LNCAP (cell line): ENCODE data around the gene OPN4.

Experiments
- TF ChIP-seq, protein P1 (sequence below): fragments of 450-650 bp; IDR thresholded peaks from 2 replicates; pipeline ENCODE4 v1.5.1; 2017; ENCODE audit warnings: mild to moderate bottlenecking

OPN4 gene

DNA sequence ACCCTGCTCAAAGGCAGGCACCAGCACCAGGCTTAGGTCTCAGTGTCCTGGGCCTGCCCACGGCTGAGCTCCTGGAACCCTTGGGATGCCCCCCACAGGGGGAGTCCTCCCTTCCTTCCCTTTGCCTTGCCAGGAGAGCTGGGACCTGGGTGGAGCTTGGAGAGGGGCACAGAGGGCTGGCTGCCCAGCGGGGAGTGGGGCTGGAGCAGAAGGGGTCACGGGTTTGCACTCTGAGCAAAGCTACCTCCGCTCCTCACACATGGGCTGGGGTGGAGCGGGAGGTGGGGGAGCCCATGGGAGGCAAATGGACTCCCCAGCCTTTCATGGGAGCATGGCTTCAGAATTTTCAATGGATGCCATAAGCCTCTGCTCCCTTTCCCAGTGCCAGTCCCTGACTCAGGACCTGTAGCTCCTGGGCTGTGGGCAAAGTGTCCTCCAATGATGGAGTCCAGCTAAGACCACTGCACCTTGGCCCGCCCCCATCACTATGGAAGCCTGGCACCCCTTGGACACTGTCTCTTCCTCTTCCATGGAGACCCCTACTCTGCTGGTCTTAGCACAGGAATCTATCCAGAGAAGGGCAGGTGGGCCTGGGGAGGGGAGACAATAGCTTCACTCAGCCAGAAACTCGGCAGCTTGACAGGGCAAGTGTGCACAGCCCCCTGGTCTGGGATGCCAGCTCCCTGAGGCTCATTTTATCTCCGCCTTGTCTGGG, 53.9 kb downstream of the OPN4 start:
- TF ChIP-seq, protein P1, sequence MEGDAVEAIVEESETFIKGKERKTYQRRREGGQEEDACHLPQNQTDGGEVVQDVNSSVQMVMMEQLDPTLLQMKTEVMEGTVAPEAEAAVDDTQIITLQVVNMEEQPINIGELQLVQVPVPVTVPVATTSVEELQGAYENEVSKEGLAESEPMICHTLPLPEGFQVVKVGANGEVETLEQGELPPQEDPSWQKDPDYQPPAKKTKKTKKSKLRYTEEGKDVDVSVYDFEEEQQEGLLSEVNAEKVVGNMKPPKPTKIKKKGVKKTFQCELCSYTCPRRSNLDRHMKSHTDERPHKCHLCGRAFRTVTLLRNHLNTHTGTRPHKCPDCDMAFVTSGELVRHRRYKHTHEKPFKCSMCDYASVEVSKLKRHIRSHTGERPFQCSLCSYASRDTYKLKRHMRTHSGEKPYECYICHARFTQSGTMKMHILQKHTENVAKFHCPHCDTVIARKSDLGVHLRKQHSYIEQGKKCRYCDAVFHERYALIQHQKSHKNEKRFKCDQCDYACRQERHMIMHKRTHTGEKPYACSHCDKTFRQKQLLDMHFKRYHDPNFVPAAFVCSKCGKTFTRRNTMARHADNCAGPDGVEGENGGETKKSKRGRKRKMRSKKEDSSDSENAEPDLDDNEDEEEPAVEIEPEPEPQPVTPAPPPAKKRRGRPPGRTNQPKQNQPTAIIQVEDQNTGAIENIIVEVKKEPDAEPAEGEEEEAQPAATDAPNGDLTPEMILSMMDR, result no peak

DNA sequence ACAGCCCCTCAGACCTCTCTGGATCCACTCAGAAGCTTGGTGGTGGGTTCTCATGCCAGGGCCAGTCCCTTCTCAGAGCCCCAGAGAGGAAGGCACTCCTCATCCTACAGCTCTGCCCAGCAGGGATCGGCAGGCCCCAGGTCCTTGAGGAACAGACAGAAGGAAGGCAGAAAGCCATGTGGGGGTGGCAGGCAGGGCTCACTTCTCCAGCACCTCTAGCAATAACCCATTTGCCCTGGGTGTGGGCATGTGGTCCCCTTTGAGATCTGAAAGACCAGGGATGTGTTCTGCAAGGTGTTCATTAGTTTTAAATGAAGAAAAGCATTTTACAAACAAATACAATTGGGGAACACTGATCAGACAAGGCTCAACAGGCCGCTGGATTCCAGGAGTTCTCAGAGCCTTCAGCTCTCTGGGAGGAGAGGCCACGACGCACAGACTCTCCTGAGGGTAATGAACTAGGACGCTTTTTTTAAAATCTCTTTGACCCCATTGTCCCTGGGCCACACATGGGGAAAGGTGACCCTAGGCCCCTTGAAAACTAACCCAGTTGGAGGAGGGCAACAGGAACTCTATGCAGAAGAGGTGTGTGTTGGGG, 54.5 kb downstream of the OPN4 start:
- TF ChIP-seq, protein P1, result no peak

DNA sequence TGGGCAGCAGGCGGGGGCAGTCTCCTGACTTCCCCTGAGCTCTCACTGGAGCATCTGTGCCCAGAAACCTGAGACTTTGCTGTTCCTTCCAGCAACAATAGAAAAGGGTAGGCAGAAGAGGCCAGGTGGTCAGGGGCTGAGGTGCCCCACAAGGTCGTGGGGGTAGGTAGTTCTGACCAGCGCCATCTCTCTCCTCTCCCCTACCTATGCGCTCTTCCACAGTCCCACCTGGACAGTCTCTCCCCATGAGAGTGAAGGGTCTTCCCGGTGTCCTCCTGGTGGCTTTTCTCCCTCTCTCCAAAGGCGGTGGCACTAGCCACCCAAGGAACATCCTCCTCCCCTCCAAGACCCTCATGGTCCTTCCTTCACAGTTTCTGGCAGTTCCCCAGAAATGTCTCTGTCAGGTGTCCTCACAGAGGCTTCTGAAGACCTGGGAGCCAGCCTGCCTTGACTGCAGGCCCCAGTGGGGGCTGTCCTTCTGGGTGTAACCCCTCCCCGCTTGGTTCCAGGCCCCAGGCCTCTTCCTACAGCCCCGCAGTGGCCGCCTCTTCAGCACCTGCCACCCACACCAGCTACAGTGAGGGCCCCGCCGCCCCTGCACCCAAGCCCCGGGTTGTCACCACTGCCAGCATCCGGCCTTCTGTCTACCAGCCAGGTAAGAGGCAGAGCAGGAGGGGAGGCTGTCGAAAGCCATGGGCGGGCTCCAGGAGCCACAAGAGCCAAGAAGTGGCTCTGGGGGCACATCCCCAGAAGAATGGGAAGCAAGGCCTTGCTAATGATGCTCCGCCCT, 55.2 kb downstream of the OPN4 start:
- TF ChIP-seq, protein P1, result no peak

DNA sequence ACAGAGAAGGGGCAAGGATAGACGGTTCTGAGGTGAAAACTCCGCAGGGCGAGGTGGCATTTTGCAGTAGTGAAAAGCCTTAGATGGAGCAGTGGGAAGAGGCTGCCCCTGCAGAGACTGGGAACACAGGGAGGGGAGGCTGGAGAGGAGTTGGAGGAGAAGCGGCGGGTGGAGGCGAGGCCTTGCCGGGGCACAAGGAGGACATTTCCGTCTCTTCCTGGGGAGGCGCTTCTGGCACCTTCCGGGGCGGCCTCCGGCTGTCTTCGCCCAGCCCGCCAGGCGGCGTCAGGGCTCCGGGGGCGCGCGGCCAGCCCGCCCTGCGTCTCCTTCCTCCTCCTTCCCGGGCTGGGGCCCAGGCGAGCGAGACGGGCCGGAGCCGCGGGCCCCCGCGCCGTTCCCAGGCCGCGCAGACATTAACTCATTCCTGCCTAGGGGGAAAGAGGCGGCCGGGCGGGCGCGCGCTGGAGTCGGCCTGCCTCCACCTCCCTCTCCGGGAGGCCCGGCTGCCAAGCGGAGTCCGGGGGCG, 56.7 kb downstream of the OPN4 start:
- TF ChIP-seq, protein P1, result peak; percentile 57

DNA sequence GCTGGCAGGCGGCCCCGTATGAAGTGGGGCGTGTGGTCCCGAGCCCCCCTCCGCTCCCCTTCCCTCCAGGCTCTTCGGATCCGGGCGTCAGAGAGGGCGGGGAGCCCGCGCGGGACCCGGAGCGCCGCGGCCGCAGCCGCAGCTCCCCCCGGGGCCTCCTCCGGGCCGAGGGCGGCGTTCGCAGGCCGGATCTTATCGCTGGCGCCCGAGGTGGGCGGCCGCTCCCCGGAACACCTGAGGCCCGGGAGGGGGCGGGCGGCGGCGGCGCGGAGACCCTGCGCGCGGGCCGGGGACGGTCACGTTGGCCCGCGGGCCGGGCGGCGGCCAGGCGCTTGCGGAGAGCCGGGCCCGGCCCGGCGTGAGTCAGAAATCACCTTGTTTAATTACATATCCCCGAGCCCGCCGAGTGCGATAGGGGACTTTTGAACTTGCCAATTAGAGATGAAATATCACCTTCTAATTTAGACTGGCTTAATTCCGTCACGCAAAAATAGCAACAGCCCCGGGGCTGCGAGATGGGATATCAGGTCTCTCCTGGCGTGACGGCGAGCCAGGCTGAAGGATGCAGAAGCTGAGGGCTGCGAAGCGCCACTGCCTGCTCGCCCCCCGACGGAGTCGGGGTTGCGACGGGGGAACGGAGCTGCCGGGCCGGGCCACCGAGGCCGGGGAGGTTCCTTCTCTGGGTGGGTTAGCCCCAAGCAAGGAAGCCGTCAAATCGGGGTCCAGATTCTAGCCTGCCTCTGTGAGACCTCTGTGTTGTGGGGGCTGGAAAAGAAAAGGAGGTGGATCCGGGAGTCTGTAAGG, 57.4 kb downstream of the OPN4 start:
- TF ChIP-seq, protein P1, result no peak

DNA sequence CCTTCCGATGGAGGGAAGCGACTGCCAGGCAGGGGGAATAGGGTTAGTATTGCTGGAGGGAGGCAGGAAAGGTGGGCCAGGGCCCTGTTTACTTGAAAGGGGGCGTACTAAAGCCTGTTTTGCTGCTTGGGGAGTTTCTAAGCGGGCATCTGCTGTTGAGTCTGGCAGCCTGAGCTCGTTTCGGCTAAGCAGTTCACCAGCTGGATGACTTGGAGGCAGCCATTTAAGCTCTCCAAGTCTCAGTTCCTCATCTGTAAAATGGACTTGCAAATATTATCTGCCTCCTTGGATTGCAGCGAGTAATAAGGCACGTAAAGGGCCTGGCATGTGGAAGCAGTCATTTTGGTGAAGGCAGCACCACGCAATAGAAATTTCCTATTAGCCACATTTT, 58.0 kb downstream of the OPN4 start:
- TF ChIP-seq, protein P1, result no peak
